HL-60 (cell line): ENCODE data around the gene TYMP.
A peak's percentile ranks its signal among the peaks of the same experiment; 100 is the strongest.

Experiments
- CTCF ChIP-seq: IDR thresholded peaks from one replicate; pipeline ENCODE4 v1.5.1; 2011; ENCODE audit warnings: low read length, control low read depth, inconsistent platforms; ENCODE audit not compliant: insufficient read depth
- POLR2AphosphoS5 ChIP-seq: IDR thresholded peaks from 2 replicates; pipeline ENCODE4 v1.6.1; 2012; ENCODE audit warnings: low read depth

- TF ChIP-seq CTCF (peak; percentile 1), POLR2AphosphoS5 (peak; percentile 72; the same call in 1 of the 2 replicates)
Measured at GRCh38 chr22:50525104-50525857, 4.5 kb downstream of the TYMP start, which contains the start of gene SCO2.
